IMR-90 (cell line): ENCODE measurements around the gene ZFP36L2.

Experiments
- CEBPB ChIP-seq: IDR thresholded peaks from 2 replicates; pipeline ENCODE4 v1.6.1; 2012; ENCODE audit warnings: low read depth, low read length, improper control_type of control experiment
- POLR2A ChIP-seq: IDR thresholded peaks from 2 replicates; pipeline ENCODE4 v1.6.1; 2012; ENCODE audit warnings: mild to moderate bottlenecking, low read depth, low read length
- RFX5 ChIP-seq: IDR thresholded peaks from 2 replicates; pipeline ENCODE4 v1.8.0; 2012; ENCODE audit warnings: low read depth, mild to moderate bottlenecking, low read length, moderate library complexity
- SMC3 ChIP-seq: fragments of 150-350 bp; IDR thresholded peaks from 2 replicates; pipeline ENCODE4 v1.6.1; 2016; ENCODE audit warnings: low read depth, mild to moderate bottlenecking, antibody characterized with exemption, low read length, moderate library complexity
- TF ChIP-seq, protein P1 (sequence below): conservative IDR thresholded peaks from 2 replicates; pipeline ENCODE4 v1.5.1; 2012; ENCODE audit warnings: mild to moderate bottlenecking, low read depth, low read length, improper control_type of control experiment

GRCh38 chr2:43198263-43198662 is 28.1 kb downstream of the ZFP36L2 start:
- TF ChIP-seq SMC3 = no peak
- no peak for TF ChIP-seq RFX5
- TF ChIP-seq, protein P1, sequence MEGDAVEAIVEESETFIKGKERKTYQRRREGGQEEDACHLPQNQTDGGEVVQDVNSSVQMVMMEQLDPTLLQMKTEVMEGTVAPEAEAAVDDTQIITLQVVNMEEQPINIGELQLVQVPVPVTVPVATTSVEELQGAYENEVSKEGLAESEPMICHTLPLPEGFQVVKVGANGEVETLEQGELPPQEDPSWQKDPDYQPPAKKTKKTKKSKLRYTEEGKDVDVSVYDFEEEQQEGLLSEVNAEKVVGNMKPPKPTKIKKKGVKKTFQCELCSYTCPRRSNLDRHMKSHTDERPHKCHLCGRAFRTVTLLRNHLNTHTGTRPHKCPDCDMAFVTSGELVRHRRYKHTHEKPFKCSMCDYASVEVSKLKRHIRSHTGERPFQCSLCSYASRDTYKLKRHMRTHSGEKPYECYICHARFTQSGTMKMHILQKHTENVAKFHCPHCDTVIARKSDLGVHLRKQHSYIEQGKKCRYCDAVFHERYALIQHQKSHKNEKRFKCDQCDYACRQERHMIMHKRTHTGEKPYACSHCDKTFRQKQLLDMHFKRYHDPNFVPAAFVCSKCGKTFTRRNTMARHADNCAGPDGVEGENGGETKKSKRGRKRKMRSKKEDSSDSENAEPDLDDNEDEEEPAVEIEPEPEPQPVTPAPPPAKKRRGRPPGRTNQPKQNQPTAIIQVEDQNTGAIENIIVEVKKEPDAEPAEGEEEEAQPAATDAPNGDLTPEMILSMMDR = no peak
- TF ChIP-seq CEBPB = no peak
- no peak for TF ChIP-seq POLR2A
